ENCODE data around the gene KRT81.

DNA sequence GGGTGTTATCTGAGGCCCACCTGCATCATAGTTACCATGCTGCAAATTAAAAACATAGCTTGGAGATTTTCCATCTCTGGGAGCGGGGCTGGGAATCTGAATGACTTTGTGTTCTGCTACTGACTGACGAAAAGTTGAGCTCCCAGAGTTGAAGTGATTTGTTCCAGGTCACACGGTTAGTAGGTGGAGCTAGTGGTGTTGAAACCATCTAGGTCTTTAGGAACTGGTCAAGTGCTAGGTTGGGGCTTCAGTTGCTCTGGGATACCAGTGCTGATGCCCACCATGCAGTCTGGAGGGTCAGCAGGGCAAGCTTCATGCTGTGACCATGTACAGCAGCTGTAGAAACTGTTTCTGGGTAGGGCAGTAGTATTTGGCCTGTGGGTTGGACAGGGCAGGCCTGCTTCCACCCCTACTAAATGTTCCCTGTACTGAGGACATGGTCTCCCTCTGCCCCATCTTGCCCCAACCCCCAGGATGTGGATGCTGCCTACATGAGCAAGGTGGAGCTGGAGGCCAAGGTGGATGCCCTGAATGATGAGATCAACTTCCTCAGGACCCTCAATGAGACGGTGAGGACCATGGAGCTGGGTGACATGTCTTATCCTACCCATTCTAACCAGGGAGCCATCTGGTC lies 53.0 kb downstream of the KRT81 start:
- TF ChIP-seq POLR2A (IDR thresholded peaks at IDR 0.05; ENCODE audit: low read length): no peak
- no peak for TF ChIP-seq GATA1 (IDR thresholded peaks at IDR 0.05; ENCODE audit: low read depth, low read length)

Measured in erythroblast (primary cell).